H1 (cell line): ENCODE measurements around the gene XKR7.

ENCODE experiments used
- MAX ChIP-seq: IDR thresholded peaks from 2 replicates; pipeline ENCODE4 v1.6.1; 2012; ENCODE audit warnings: inconsistent platforms
- POLR2AphosphoS5 ChIP-seq: IDR thresholded peaks from 2 replicates; pipeline ENCODE4 v1.6.1; 2011; ENCODE audit warnings: low read depth, low read length

- TF ChIP-seq POLR2AphosphoS5 (no peak), MAX (no peak)
Measured at GRCh38 chr20:32036716-32037485, 69.0 kb downstream of the XKR7 start.
